GM19468 (cell line): ENCODE data around the gene VSIG10L2.

Source experiments
- ATAC-seq: cut with Tn5 transposase; IDR thresholded peaks from one replicate; pipeline ENCODE4 v1.9.1; 2021; ENCODE audit warnings: mild to moderate bottlenecking, moderate library complexity, moderate number of reproducible peaks; ENCODE audit not compliant: unreplicated experiment; ENCODE audit errors: extremely low read depth

VSIG10L2 gene

GRCh38 chr11:125994509-125994908 is 48.7 kb downstream of the VSIG10L2 start:
- ATAC-seq: no peak

- peak; percentile 39 for ATAC-seq
These were observed 49.5 kb downstream of the VSIG10L2 start for GRCh38 chr11:125995313-125995712.

GRCh38 chr11:125998267-125998666 is 52.4 kb downstream of the VSIG10L2 start:
- no peak for ATAC-seq

GRCh38 chr11:125999234-125999880 is 53.5 kb downstream of the VSIG10L2 start:
- no peak for ATAC-seq

GRCh38 chr11:126002181-126002580 is 56.3 kb downstream of the VSIG10L2 start:
- no peak for ATAC-seq
